ENCODE results near the gene SBNO2.

Gene SBNO2

DNA sequence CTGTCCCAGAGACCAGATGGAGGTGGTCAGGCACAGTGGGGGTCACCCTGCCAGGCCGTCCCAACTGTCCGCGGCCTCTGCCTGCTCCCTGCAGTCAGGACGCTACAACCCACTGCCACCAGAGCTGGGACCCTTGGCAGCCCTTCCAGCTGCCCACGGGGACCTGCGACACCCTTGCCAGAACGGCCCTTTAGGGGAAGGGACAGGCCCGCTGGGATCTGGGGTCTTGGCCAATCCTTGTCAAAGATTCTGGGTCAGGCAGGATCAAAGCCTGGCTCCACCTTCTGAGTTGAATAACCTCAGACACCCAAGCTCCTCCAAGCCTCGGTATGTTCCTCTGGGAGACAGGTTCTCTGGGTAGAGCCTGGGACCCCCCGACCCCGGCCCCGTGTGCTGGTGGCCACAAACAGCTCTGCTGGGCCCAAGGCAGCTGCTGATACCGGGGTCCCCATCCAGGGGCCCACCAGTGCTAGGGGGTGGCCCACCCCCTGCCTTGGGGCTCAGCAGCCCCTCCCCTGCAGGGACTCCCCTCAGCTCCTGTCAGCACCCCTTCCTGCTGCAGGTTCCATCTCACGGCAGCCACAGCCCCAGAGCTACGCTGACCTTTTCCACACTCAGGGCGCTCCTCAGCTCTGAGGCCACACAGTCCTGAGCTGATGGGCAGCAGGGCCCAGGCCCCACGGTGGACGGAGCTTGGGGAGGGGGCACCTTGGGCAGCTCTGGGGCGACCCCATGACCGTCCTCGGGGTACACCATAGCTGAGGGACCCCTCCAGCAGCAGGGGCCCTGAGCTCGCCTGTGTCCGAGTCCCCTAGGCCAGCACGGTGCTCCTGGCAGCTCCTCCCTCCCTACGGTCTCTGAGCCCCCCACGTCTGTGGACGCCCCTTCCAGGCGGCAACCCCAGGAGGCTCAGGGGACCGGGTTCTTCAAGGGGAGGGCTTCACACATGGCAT is 18.4 kb downstream of the SBNO2 start:
- TF ChIP-seq, protein P1, sequence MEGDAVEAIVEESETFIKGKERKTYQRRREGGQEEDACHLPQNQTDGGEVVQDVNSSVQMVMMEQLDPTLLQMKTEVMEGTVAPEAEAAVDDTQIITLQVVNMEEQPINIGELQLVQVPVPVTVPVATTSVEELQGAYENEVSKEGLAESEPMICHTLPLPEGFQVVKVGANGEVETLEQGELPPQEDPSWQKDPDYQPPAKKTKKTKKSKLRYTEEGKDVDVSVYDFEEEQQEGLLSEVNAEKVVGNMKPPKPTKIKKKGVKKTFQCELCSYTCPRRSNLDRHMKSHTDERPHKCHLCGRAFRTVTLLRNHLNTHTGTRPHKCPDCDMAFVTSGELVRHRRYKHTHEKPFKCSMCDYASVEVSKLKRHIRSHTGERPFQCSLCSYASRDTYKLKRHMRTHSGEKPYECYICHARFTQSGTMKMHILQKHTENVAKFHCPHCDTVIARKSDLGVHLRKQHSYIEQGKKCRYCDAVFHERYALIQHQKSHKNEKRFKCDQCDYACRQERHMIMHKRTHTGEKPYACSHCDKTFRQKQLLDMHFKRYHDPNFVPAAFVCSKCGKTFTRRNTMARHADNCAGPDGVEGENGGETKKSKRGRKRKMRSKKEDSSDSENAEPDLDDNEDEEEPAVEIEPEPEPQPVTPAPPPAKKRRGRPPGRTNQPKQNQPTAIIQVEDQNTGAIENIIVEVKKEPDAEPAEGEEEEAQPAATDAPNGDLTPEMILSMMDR (IDR thresholded peaks at IDR 0.05; ENCODE audit: insufficient read depth, low read depth, low read length, missing control alignments): no peak
- DNase-seq (ENCODE audit: low read depth): no peak
- no peak overlapping the region for H3K4me3 ChIP-seq (ENCODE audit: low read length)

DNA sequence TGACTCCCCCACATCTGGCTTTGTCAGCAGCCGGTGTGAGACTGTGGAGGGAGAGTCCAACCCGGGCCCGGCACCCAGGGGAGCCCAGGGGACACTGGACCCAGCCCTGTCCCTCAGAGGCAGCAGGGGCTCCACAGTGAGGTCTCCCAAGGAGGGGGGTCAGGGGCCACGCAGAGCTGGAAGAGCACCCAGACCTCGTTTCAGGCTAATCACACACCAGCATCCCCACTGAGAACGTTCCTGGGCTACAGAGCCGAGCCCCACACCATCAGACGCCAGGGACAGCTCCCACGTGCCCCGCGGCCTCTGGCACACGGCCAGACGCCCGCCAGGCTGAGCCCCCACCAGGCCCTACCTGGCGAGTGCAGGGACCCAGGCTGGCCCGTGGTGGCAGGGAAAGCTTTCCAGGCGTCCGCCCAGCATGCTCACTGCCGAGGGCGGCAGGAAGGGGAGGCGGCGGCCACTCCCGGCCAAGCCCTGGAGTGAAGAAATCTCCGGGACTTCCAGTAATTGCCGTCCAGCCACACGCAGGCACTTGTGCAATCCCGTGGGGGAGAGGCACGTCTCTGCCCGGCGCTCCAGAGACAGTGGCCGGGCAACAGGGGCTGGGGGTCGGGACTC is 19.2 kb downstream of the SBNO2 start:
- DNase-seq (ENCODE audit: low read depth): peak; percentile 93
- TF ChIP-seq, protein P1 (IDR thresholded peaks at IDR 0.05; ENCODE audit: insufficient read depth, low read depth, low read length, missing control alignments): no peak
- peak overlapping the region; percentile 25 for H3K4me3 ChIP-seq (ENCODE audit: low read length)

DNA sequence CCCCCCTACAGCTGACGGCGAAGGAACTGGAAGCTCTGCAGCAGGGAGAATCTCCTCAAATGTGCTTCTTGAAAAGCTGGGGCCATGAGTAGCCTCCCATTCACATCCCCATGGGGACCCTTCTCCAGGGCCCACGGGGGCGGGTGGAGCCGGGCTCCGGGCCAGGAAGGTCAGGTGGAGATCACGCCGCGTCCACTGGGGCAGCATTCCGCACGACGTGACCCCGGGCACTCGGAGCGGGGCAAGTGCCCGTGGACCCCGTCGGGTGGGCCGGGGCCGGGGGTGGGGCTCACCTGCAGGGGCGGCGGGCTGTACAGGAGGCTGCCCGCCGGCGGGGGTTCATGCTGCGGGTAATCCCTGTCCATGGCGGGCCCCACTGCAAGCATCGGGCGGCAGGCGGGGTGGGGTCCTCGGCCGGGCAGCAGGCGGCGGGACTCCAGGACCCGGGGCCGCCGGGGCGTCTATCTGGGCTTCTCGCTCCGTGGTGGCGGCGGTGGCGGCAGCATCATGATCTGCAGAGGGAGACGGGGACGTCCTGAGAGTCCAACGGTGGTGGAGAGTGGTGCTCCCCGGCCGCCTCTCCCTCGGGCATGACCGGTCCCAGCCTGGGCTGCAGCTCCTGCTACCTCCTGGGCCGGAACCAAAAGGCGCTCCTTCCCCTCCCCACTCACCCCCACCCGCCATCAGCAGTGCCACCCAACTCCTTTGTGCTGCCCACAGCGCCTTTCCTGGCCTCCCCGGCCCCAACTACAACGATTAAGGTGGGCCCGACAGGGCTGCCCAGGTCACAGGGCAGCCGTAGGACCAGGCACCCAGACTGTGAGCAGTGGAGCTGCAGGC is 20.0 kb downstream of the SBNO2 start:
- peak overlapping the region; percentile 25 for H3K4me3 ChIP-seq (ENCODE audit: low read length)
- TF ChIP-seq, protein P1 (IDR thresholded peaks at IDR 0.05; ENCODE audit: insufficient read depth, low read depth, low read length, missing control alignments): no peak
- DNase-seq (ENCODE audit: low read depth): no peak

DNA sequence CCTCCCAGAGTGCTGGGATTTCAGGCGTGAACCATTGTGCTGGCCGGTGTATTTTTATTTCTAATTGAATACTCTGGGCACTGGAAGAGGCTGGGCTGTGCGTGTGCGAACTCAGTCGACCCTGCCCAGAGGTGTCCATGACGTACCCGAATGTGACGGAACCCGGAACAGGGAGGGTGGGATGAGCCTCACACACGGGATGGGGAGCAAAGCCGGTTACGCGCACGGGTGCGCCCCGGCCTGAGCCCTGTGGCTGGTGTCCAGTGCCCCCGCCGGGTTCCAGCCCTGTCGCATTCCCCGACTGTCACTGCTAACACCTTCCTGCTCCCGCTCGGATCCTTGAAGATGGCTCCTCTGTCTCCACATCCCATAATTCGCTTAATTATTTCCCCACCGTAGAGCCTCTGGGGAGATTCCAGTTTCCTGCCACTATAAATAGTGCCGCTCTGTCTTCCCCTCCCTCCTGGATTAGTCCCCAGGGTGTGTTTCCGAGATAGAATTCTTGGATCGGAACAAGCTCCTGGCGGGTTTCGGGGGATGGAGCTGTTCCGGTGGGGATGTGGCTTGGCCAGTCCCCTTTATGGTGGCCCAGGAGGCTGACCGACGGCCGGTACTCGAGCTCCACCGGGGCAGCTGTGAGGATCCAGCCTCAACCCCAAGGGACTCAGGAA is 22.0 kb downstream of the SBNO2 start:
- H3K4me3 ChIP-seq (ENCODE audit: low read length): no peak overlapping the region
- DNase-seq (ENCODE audit: low read depth): no peak
- TF ChIP-seq, protein P1 (IDR thresholded peaks at IDR 0.05; ENCODE audit: insufficient read depth, low read depth, low read length, missing control alignments): no peak

DNA sequence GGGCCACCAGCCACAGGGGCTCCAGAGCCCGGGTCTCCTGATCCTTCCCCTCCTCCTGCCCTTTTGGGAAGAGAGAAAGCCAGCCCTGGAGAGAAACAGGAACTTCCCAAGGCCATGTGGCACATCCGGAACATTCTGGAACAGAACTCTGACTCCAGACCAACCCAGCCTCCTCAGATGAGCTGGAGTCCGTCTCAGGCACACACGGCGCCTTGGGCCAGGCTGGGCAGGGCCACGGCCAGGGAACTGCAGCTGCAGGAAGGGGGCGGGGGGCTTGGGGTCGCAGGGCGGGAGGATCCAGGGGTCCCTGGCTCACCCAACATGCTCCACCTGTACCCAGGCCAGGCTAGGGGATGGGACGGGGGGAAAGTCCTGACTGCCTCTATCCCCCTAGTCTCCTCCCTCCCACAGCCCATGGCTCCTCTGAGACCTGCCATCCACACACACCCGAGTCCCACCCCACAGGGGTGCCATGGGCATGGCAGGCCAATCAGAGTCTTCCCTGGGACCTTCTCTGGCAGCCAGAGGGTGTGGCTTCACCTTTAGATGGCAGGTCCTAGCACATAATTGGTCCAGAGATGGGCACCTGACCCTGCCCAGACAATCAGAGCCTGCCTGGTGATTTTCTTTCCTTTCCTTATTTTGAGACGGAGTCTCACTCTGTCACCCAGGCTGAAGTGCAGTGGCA is 22.9 kb downstream of the SBNO2 start:
- no peak overlapping the region for H3K4me3 ChIP-seq (ENCODE audit: low read length)
- no peak for DNase-seq (ENCODE audit: low read depth)
- TF ChIP-seq, protein P1 (IDR thresholded peaks at IDR 0.05; ENCODE audit: insufficient read depth, low read depth, low read length, missing control alignments): no peak
